ENCODE data around the gene PIK3R2.

DNA sequence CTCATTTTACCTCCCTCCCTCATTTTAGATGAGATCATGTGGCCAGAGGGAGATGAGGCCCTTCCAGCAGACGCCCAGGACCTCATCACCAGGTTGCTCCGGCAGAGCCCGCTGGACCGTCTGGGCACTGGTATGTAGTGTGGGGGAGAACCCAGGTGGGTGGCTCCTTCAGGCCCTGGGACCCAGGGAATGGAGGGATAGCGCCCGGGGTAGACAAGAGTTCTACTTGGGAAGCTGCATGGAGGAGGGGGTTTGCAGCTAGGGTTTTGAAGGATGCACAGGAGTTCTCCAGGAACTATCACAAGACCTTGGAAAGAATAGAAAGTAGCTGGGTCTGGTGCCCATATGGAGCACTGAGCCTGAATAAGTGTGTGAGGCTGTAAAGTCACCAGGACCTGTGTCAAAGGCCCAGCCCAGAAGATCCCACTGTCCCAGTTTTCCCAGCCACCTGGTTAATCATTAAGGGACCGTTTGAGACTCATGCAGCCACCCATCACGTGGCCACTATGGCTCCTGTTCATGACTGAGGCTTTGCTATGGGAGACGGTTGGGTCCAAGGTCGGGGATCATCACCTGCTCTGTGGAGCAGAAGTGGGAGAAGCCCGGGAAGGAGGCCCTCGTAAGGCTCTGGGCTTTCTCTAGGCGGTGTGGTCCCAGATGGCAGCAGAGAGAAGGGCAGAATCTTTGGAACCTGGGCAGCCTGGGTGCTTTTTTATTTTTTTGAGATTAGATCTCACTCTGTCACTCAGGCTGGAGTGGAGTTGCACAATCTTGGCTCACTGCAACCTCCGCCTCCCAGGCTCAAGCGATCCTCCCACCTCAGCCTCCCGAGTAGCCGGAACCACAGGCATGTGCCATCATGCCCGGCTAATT is 17.0 kb upstream of the PIK3R2 start:
- TF ChIP-seq, protein P1, sequence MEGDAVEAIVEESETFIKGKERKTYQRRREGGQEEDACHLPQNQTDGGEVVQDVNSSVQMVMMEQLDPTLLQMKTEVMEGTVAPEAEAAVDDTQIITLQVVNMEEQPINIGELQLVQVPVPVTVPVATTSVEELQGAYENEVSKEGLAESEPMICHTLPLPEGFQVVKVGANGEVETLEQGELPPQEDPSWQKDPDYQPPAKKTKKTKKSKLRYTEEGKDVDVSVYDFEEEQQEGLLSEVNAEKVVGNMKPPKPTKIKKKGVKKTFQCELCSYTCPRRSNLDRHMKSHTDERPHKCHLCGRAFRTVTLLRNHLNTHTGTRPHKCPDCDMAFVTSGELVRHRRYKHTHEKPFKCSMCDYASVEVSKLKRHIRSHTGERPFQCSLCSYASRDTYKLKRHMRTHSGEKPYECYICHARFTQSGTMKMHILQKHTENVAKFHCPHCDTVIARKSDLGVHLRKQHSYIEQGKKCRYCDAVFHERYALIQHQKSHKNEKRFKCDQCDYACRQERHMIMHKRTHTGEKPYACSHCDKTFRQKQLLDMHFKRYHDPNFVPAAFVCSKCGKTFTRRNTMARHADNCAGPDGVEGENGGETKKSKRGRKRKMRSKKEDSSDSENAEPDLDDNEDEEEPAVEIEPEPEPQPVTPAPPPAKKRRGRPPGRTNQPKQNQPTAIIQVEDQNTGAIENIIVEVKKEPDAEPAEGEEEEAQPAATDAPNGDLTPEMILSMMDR (conservative IDR thresholded peaks at IDR 0.05; ENCODE audit: low read depth in 2 of 2): no peak
- TF ChIP-seq CREB1 (CRISPR knock-in tag; IDR thresholded peaks at IDR 0.05; ENCODE audit: low read depth) (no peak), EZH2 (IDR thresholded peaks at IDR 0.05; ENCODE audit: low read depth, unreplicated experiment) (no peak), POLR2AphosphoS5 (IDR thresholded peaks at IDR 0.05; ENCODE audit: low read depth) (no peak), EZH2phosphoT487 (IDR thresholded peaks at IDR 0.05; ENCODE audit: unreplicated experiment) (no peak), JUNB (IDR thresholded peaks at IDR 0.05; ENCODE audit: unreplicated experiment) (no peak), ZNF114 (CRISPR knock-in tag; IDR thresholded peaks at IDR 0.05) (no peak), NANOG (IDR thresholded peaks at IDR 0.05; ENCODE audit: borderline replicate concordance) (no peak), ZNF331 (CRISPR knock-in tag; IDR thresholded peaks at IDR 0.05; ENCODE audit: low read depth) (no peak), STAT1 (IDR thresholded peaks at IDR 0.05; ENCODE audit: unreplicated experiment) (no peak)
- TF ChIP-seq, protein P2, sequence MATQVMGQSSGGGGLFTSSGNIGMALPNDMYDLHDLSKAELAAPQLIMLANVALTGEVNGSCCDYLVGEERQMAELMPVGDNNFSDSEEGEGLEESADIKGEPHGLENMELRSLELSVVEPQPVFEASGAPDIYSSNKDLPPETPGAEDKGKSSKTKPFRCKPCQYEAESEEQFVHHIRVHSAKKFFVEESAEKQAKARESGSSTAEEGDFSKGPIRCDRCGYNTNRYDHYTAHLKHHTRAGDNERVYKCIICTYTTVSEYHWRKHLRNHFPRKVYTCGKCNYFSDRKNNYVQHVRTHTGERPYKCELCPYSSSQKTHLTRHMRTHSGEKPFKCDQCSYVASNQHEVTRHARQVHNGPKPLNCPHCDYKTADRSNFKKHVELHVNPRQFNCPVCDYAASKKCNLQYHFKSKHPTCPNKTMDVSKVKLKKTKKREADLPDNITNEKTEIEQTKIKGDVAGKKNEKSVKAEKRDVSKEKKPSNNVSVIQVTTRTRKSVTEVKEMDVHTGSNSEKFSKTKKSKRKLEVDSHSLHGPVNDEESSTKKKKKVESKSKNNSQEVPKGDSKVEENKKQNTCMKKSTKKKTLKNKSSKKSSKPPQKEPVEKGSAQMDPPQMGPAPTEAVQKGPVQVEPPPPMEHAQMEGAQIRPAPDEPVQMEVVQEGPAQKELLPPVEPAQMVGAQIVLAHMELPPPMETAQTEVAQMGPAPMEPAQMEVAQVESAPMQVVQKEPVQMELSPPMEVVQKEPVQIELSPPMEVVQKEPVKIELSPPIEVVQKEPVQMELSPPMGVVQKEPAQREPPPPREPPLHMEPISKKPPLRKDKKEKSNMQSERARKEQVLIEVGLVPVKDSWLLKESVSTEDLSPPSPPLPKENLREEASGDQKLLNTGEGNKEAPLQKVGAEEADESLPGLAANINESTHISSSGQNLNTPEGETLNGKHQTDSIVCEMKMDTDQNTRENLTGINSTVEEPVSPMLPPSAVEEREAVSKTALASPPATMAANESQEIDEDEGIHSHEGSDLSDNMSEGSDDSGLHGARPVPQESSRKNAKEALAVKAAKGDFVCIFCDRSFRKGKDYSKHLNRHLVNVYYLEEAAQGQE (IDR thresholded peaks at IDR 0.05; ENCODE audit: unreplicated experiment): no peak
- TF ChIP-seq, protein P3, sequence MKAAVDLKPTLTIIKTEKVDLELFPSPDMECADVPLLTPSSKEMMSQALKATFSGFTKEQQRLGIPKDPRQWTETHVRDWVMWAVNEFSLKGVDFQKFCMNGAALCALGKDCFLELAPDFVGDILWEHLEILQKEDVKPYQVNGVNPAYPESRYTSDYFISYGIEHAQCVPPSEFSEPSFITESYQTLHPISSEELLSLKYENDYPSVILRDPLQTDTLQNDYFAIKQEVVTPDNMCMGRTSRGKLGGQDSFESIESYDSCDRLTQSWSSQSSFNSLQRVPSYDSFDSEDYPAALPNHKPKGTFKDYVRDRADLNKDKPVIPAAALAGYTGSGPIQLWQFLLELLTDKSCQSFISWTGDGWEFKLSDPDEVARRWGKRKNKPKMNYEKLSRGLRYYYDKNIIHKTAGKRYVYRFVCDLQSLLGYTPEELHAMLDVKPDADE (IDR thresholded peaks at IDR 0.05): no peak

Data from GM23338 (cell line).